HepG2 (cell line): Measurements from ENCODE around the gene CSE1L. TPM values are rescaled to one million over a fixed set of nuclear protein-coding genes. Genes with fewer than 3 reads are reported as not detected.

Experiments used
- ARNT2 ChIP-seq: sonication (generic); formaldehyde crosslinking; IDR thresholded peaks from 2 replicates; pipeline ENCODE4 v1.8.0; 2022; ENCODE audit warnings: mild to moderate bottlenecking, low read depth, missing genetic modification reagents, moderate library complexity
- CC2D1A ChIP-seq: sonication (generic); formaldehyde crosslinking; IDR thresholded peaks from 2 replicates; pipeline ENCODE4 v1.8.1; 2023; ENCODE audit warnings: mild to moderate bottlenecking, missing genetic modification reagents
- ELF3 ChIP-seq: IDR thresholded peaks from 2 replicates; pipeline ENCODE4 v1.6.1; 2016; ENCODE audit warnings: missing genetic modification reagents, missing compliant biosample characterization
- FUBP1 ChIP-seq: sonication (generic); formaldehyde crosslinking; IDR thresholded peaks from 2 replicates; pipeline ENCODE4 v1.5.1; 2020; ENCODE audit warnings: missing genetic modification reagents, mild to moderate bottlenecking, borderline replicate concordance
- GTF3A ChIP-seq: sonication (generic); formaldehyde crosslinking; conservative IDR thresholded peaks from 2 replicates; pipeline ENCODE4 v1.4.0; 2020; ENCODE audit warnings: mild to moderate bottlenecking, missing genetic modification reagents
- HNF4G ChIP-seq, 2 experiments: sonication (generic) in 1 of 2; formaldehyde crosslinking in 1 of 2; IDR thresholded peaks; 2 replicates each; pipeline versions ENCODE4 v1.4.0 to v1.6.1; 2011 to 2020; ENCODE audit warnings: borderline replicate concordance in 2 of 2, low read depth in 2 of 2, mild to moderate bottlenecking in 2 of 2, low read length in 1 of 2, missing genetic modification reagents in 1 of 2, moderate library complexity in 1 of 2
- MLX ChIP-seq: IDR thresholded peaks from 2 replicates; pipeline ENCODE4 v1.6.1; 2016
- MYPOP ChIP-seq: sonication (generic); formaldehyde crosslinking; IDR thresholded peaks from 2 replicates; pipeline ENCODE4 v1.8.1; 2023; ENCODE audit warnings: mild to moderate bottlenecking, moderate library complexity, missing genetic modification reagents
- REXO4 ChIP-seq: sonication (generic); formaldehyde crosslinking; IDR thresholded peaks from 2 replicates; pipeline ENCODE4 v1.8.0; 2022; ENCODE audit warnings: missing genetic modification reagents, mild to moderate bottlenecking, borderline replicate concordance
- SOX6 ChIP-seq, 2 experiments: fragments of 450-650 bp in 1 of 2; sonication (generic) in 1 of 2; formaldehyde crosslinking in 1 of 2; IDR thresholded peaks; 2 replicates each; pipeline versions ENCODE4 v1.4.0 to v1.6.1; 2017 to 2020; ENCODE audit warnings: antibody characterized with exemption in 1 of 2, mild to moderate bottlenecking in 1 of 2, missing genetic modification reagents in 1 of 2
- ZBTB38 ChIP-seq: sonication (generic); formaldehyde crosslinking; IDR thresholded peaks from 2 replicates; pipeline ENCODE4 v1.5.1; 2020; ENCODE audit warnings: mild to moderate bottlenecking, missing genetic modification reagents
- ZFP62 ChIP-seq: sonication (generic); formaldehyde crosslinking; IDR thresholded peaks from 2 replicates; pipeline ENCODE4 v1.4.0; 2020; ENCODE audit warnings: missing genetic modification reagents
- ZNF235 ChIP-seq: sonication (generic); formaldehyde crosslinking; IDR thresholded peaks from 2 replicates; pipeline ENCODE4 v1.8.1; 2023; ENCODE audit warnings: mild to moderate bottlenecking, missing genetic modification reagents, borderline replicate concordance
- ZNF296 ChIP-seq: sonication (generic); formaldehyde crosslinking; conservative IDR thresholded peaks from 2 replicates; pipeline ENCODE4 v1.5.0; 2020; ENCODE audit warnings: mild to moderate bottlenecking, missing genetic modification reagents
- ZNF326 ChIP-seq: sonication (generic); formaldehyde crosslinking; IDR thresholded peaks from 2 replicates; pipeline ENCODE4 v1.4.0; 2020; ENCODE audit warnings: missing genetic modification reagents, borderline replicate concordance
- polyA plus RNA-seq, 8 experiments: library from polyadenylated mRNA; depleted of rRNA in 3 of 8; stranded (reverse) in 7 of 8; unstranded in 1 of 8; fragments of >200 nt; fragmentation: Illumina TruSeq in 4 of 8; extraction: Trizol in 4 of 8; gene quantifications; 2 replicates each; pipeline versions ENCODE4 v1.2.1 to v1.2.3, GENCODE V29; 2011 to 2016; ENCODE audit warnings: low read depth in 4 of 8, missing spikeins in 1 of 8, mixed read lengths in 1 of 8; ENCODE audit not compliant: insufficient read depth in 1 of 8
- total RNA-seq, 5 experiments: library from RNA; depleted of rRNA; stranded (reverse); fragments of >200 nt; fragmentation: Illumina TruSeq; extraction: Trizol; gene quantifications; 2 replicates each; pipeline ENCODE4 v1.2.3, GENCODE V29; 2016; ENCODE audit warnings: low read depth in 1 of 5
- TF ChIP-seq, protein P1 (sequence below): sonication (generic); formaldehyde crosslinking; IDR thresholded peaks from 2 replicates; pipeline ENCODE4 v1.4.0; 2020; ENCODE audit warnings: mild to moderate bottlenecking, missing genetic modification reagents
- TF ChIP-seq, protein P2 (sequence below): sonication (generic); formaldehyde crosslinking; IDR thresholded peaks from 2 replicates; pipeline ENCODE4 v1.5.1; 2020; ENCODE audit warnings: mild to moderate bottlenecking, missing genetic modification reagents, moderate library complexity

The CSE1L gene
- total and polyA plus RNA-seq, 2 of the 13 experiments (the other 11 are each of a cell fraction or from before 2014, with no cell fraction given): 56.9 to 258 TPM

- TF ChIP-seq ZBTB38 (CRISPR knock-in tag): peak; percentile 69
- no peak for TF ChIP-seq GTF3A (CRISPR knock-in tag)
- TF ChIP-seq ELF3: no peak
- TF ChIP-seq CC2D1A: 0 out of 2 replicates have a peak, but pooled peaks have one; percentile 48
- TF ChIP-seq MLX (CRISPR knock-in tag): no peak
- peak; percentile 67; the same call in 1 of the 2 replicates for TF ChIP-seq ZNF296 (CRISPR knock-in tag)
- TF ChIP-seq ZNF326: no peak
- 0 out of 2 replicates have a peak, but pooled peaks have one; percentile 26 for TF ChIP-seq FUBP1 (CRISPR knock-in tag)
- TF ChIP-seq, protein P1, sequence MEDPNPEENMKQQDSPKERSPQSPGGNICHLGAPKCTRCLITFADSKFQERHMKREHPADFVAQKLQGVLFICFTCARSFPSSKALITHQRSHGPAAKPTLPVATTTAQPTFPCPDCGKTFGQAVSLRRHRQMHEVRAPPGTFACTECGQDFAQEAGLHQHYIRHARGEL (CRISPR knock-in tag): no peak
- TF ChIP-seq ZNF235: 0 out of 2 replicates have a peak, but pooled peaks have one; percentile 27
- TF ChIP-seq MYPOP: peak; percentile 29; the same call in 1 of the 2 replicates
- TF ChIP-seq HNF4G (IDR thresholded peaks at IDR 0.05; ENCODE audit: borderline replicate concordance, low read depth, low read length): no peak
- no peak for TF ChIP-seq HNF4G (CRISPR knock-in tag; IDR thresholded peaks at IDR 0.05; ENCODE audit: borderline replicate concordance, low read depth)
- TF ChIP-seq ARNT2 (CRISPR knock-in tag): 0 out of 2 replicates have a peak, but pooled peaks have one; percentile 58
- no peak for TF ChIP-seq REXO4
- TF ChIP-seq ZFP62 (CRISPR knock-in tag): no peak
- TF ChIP-seq, protein P2, sequence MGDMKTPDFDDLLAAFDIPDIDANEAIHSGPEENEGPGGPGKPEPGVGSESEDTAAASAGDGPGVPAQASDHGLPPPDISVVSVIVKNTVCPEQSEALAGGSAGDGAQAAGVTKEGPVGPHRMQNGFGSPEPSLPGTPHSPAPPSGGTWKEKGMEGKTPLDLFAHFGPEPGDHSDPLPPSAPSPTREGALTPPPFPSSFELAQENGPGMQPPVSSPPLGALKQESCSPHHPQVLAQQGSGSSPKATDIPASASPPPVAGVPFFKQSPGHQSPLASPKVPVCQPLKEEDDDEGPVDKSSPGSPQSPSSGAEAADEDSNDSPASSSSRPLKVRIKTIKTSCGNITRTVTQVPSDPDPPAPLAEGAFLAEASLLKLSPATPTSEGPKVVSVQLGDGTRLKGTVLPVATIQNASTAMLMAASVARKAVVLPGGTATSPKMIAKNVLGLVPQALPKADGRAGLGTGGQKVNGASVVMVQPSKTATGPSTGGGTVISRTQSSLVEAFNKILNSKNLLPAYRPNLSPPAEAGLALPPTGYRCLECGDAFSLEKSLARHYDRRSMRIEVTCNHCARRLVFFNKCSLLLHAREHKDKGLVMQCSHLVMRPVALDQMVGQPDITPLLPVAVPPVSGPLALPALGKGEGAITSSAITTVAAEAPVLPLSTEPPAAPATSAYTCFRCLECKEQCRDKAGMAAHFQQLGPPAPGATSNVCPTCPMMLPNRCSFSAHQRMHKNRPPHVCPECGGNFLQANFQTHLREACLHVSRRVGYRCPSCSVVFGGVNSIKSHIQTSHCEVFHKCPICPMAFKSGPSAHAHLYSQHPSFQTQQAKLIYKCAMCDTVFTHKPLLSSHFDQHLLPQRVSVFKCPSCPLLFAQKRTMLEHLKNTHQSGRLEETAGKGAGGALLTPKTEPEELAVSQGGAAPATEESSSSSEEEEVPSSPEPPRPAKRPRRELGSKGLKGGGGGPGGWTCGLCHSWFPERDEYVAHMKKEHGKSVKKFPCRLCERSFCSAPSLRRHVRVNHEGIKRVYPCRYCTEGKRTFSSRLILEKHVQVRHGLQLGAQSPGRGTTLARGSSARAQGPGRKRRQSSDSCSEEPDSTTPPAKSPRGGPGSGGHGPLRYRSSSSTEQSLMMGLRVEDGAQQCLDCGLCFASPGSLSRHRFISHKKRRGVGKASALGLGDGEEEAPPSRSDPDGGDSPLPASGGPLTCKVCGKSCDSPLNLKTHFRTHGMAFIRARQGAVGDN (CRISPR knock-in tag): peak; percentile 48
- TF ChIP-seq SOX6 (IDR thresholded peaks at IDR 0.05): no peak
- TF ChIP-seq SOX6 (CRISPR knock-in tag; IDR thresholded peaks at IDR 0.05): peak; percentile 30; the same call in 1 of the 2 replicates
Measured at GRCh38 chr20:49009899-49010631, 36.0 kb upstream of the CSE1L start (continued).
